ENCODE results near the gene TTL. TPM values are rescaled to one million over a fixed set of nuclear protein-coding genes. Genes with fewer than 3 reads are reported as not detected.
"Not testable (repeated sequence)": the region's sequence is repeated elsewhere in the genome, so short reads cannot be mapped to it uniquely, and the experiment has no call there.

TTL gene
- total RNA-seq (2022): 53.7 and 54.6 TPM in 2 replicates
- percentile 74 among the genes with signal in this experiment for Bru-seq, nascent RNA
- percentile 87 among the genes with signal in this experiment for BruChase-seq, experiment 1, labeled RNA remaining after a 6-hour chase
- percentile 85 among the genes with signal in this experiment for BruChase-seq, experiment 2, labeled RNA remaining after a 2-hour chase
- long read RNA-seq, full-length matches to known transcripts: 38 of 317 reads
- long read RNA-seq, partial matches to known transcripts: 249 of 317 reads
- long read RNA-seq, other reads (novel, unspliced or antisense): 30 of 317 reads

- DNase-seq (ENCODE audit: unreplicated experiment): peak; percentile 73
- intact Hi-C loops (cut with micrococcal nuclease): loop anchor here (1.0 kb wide), 2 partner anchors 61 to 101 kb away; partner anchors contain the start of gene POLR1B
- ChIA-PET CTCF (interaction anchor here (0.6 to 1.8 kb wide), 11 partner anchors 10 to 190 kb away, joined by 3 to 6 read pairs (median 4); no protein-coding TSS in a partner anchor), POLR2A (interaction anchor here (0.6 to 5.9 kb wide), 10 partner anchors 11 to 217 kb away, joined by 3 to 42 read pairs (median 4); partner anchors contain the start of genes CHCHD5 and POLR1B)
- Mint-ChIP-seq H3K4me1 (ENCODE audit: insufficient read depth, unreplicated experiment) (peaks cover 15% of the 10 kb centered on the region), H3K36me3 (ENCODE audit: insufficient read depth, unreplicated experiment) (peaks cover 9% of the 10 kb centered on the region), H3K27me3 (ENCODE audit: insufficient read depth, unreplicated experiment) (no peaks in the 10 kb centered on the region), H3K9me3 (ENCODE audit: unreplicated experiment) (no peaks in the 10 kb centered on the region), H3K4me3 (ENCODE audit: unreplicated experiment) (peak within 1 kb of the TSS; percentile 88), H3K27ac (ENCODE audit: low read depth, unreplicated experiment) (peak within 1 kb of the TSS; percentile 86)
- BruUV-seq (replicated peaks): no TSS peak
- no peak for TF ChIP-seq CTCF (IDR thresholded peaks at IDR 0.05; ENCODE audit: unreplicated experiment)
Measured at GRCh38 chr2:112481528-112482233, at the start of gene TTL. Gene TTL, plus strand, starts transcription at chr2:112482156. Its CDS starts 189 bp downstream, at chr2:112482345.

- POLR2A ChIA-PET: interaction anchor here (0.8 kb wide), 2 partner anchors 111 to 311 kb away, joined by 4 read pairs; no protein-coding TSS in a partner anchor
- Mint-ChIP-seq H3K4me3 (ENCODE audit: unreplicated experiment) (peak overlapping the region; percentile 78), H3K27ac (ENCODE audit: low read depth, unreplicated experiment) (peak overlapping the region; percentile 74)
- H3K9me3 Mint-ChIP-seq (ENCODE audit: unreplicated experiment); H3K36me3 Mint-ChIP-seq (ENCODE audit: insufficient read depth, unreplicated experiment); intact Hi-C loops (cut with micrococcal nuclease); H3K27me3 Mint-ChIP-seq (ENCODE audit: insufficient read depth, unreplicated experiment); BruUV-seq (replicated peaks); DNase-seq (ENCODE audit: unreplicated experiment); H3K4me1 Mint-ChIP-seq (ENCODE audit: insufficient read depth, unreplicated experiment): not testable (repeated sequence)
- CTCF ChIA-PET: interaction anchor here (0.6 to 1.4 kb wide), 2 partner anchors 173 to 177 kb away, joined by 3 to 4 read pairs; no protein-coding TSS in a partner anchor
Measured at GRCh38 chr2:112432390-112432734, 49.6 kb upstream of the TTL start.

GRCh38 chr2:112432735-112433479, 49.0 kb upstream of the TTL start:
- POLR2A ChIA-PET; H3K4me1 Mint-ChIP-seq (ENCODE audit: insufficient read depth, unreplicated experiment); H3K36me3 Mint-ChIP-seq (ENCODE audit: insufficient read depth, unreplicated experiment); BruUV-seq (replicated peaks); H3K27me3 Mint-ChIP-seq (ENCODE audit: insufficient read depth, unreplicated experiment); intact Hi-C loops (cut with micrococcal nuclease); H3K9me3 Mint-ChIP-seq (ENCODE audit: unreplicated experiment); DNase-seq (ENCODE audit: unreplicated experiment): not testable (repeated sequence)
- Mint-ChIP-seq H3K4me3 (ENCODE audit: unreplicated experiment) (peak overlapping the region; percentile 78), H3K27ac (ENCODE audit: low read depth, unreplicated experiment) (peak overlapping the region; percentile 74)
- CTCF ChIA-PET: interaction anchor here (0.8 to 1.4 kb wide), 2 partner anchors 15 to 173 kb away, joined by 4 read pairs; no protein-coding TSS in a partner anchor

GRCh38 chr2:112433480-112433879, 48.5 kb upstream of the TTL start, which contains the start of gene RGPD8:
Gene RGPD8, minus strand, starts transcription at chr2:112433645. Its CDS starts 192 bp downstream, at chr2:112433453.
- peak; percentile 27 for TF ChIP-seq CTCF (IDR thresholded peaks at IDR 0.05; ENCODE audit: unreplicated experiment)
- H3K9me3 Mint-ChIP-seq (ENCODE audit: unreplicated experiment); POLR2A ChIA-PET; H3K27me3 Mint-ChIP-seq (ENCODE audit: insufficient read depth, unreplicated experiment); H3K4me1 Mint-ChIP-seq (ENCODE audit: insufficient read depth, unreplicated experiment); H3K36me3 Mint-ChIP-seq (ENCODE audit: insufficient read depth, unreplicated experiment); BruUV-seq (replicated peaks); intact Hi-C loops (cut with micrococcal nuclease): not testable (repeated sequence)
- peak; percentile 76 for DNase-seq (ENCODE audit: unreplicated experiment)
- Mint-ChIP-seq H3K4me3 (ENCODE audit: unreplicated experiment) (peak within 1 kb of the TSS; percentile 78), H3K27ac (ENCODE audit: low read depth, unreplicated experiment) (peak within 1 kb of the TSS; percentile 74)
- CTCF ChIA-PET: interaction anchor here (0.8 kb wide), 1 partner anchor 14 kb away, joined by 4 read pairs; no protein-coding TSS in a partner anchor

Data from MCF 10A (cell line).